NCI-H187 (cell line): ENCODE results near the gene CAMTA1.

ENCODE experiments used
- DNase-seq, 2 experiments: peaks; one replicate each; lab custom pipeline; 2025; lab: John Stamatoyannopoulos, UW

CAMTA1 gene

GRCh38 chr1:6872573-6873261, 87.5 kb downstream of the CAMTA1 start:
- no peak for DNase-seq

- no peak for DNase-seq
Measured at GRCh38 chr1:6873298-6874015, 88.2 kb downstream of the CAMTA1 start.

GRCh38 chr1:6874298-6874697, 89.0 kb downstream of the CAMTA1 start:
- DNase-seq = no peak

GRCh38 chr1:6880951-6881690, 95.9 kb downstream of the CAMTA1 start:
- peak; percentile 12 to 62 for DNase-seq

GRCh38 chr1:6882414-6882813, 97.2 kb downstream of the CAMTA1 start:
- DNase-seq = no peak

GRCh38 chr1:6884652-6885153, 99.4 kb downstream of the CAMTA1 start:
- DNase-seq = no peak

GRCh38 chr1:6885426-6885825, 100.2 kb downstream of the CAMTA1 start:
- no peak for DNase-seq

- no peak for DNase-seq
Measured at GRCh38 chr1:6886523-6886922, 101.3 kb downstream of the CAMTA1 start.

GRCh38 chr1:6888268-6888667, 103.0 kb downstream of the CAMTA1 start:
- DNase-seq = no peak

- no peak for DNase-seq
Measured at GRCh38 chr1:6888870-6889269, 103.6 kb downstream of the CAMTA1 start.

GRCh38 chr1:6889875-6890480, 104.7 kb downstream of the CAMTA1 start:
- DNase-seq = peak in 1 of 2 experiments; percentile 24

GRCh38 chr1:6890686-6891085, 105.4 kb downstream of the CAMTA1 start:
- DNase-seq = no peak

GRCh38 chr1:6891781-6892579, 106.7 kb downstream of the CAMTA1 start:
- no peak for DNase-seq

GRCh38 chr1:6893388-6893787, 108.1 kb downstream of the CAMTA1 start:
- DNase-seq = no peak

GRCh38 chr1:6897138-6897537, 111.9 kb downstream of the CAMTA1 start:
- no peak for DNase-seq

GRCh38 chr1:6898974-6899539, 113.8 kb downstream of the CAMTA1 start:
- no peak for DNase-seq

- DNase-seq = no peak
Measured at GRCh38 chr1:6899621-6900020, 114.4 kb downstream of the CAMTA1 start.

GRCh38 chr1:6902153-6902552, 116.9 kb downstream of the CAMTA1 start:
- no peak for DNase-seq

- DNase-seq = no peak
Measured at GRCh38 chr1:6904476-6905170, 119.4 kb downstream of the CAMTA1 start.

- no peak for DNase-seq
Measured at GRCh38 chr1:6905331-6905730, 120.1 kb downstream of the CAMTA1 start.

GRCh38 chr1:6905790-6906189, 120.5 kb downstream of the CAMTA1 start:
- DNase-seq = no peak
